Uterine smooth muscle cell (primary cell): ENCODE data around the gene KPNA5. TPM values are rescaled to one million over a fixed set of nuclear protein-coding genes. Genes with fewer than 3 reads are reported as not detected.

Source experiments
- total RNA-seq: library from RNA; depleted of rRNA; stranded (reverse); fragments of >200 nt; gene quantifications from 2 replicates; pipeline ENCODE4 v1.2.3, GENCODE V29; 2014

Gene KPNA5
- 12.4 and 15.6 TPM in 2 replicates for total RNA-seq

DNA sequence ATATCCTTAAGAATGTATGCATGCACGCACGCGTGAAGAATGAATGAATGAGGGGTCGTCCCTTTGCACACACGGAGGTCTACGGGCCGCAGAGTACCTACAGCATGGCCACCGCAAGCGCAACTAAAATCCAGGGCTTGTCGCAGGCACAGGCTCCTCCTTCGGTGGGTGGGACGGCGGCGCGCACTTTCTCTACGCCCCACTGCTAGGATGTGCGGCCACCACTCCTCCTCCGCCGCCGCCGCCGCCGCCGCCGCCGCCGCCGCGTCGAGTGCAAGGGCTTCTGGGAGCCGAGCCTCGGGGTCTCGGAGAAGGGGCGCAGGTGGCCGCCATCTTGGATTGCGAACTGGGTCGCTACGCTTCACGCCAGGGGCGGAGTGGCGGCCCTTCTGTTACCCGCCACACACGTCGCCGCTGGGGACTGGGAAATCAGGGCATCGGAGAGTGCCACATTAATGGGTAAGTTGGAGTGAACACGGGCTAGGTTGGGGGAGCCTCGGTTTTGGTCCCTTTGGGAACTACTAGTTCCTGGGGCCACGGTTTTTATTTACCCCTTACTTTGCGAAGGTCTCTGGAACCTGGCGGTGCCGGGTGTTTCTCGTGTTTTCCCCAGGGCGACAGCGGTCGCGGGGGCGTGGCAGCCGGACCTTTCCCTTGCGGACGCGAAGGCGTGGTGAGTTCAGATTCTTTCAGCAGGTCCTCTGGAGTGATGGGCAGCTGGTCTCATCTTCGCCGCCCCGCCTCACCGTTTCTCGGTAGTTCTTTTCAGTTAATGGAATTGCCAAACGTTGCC is at the start of gene KPNA5:
TSS of gene KPNA5 (plus strand) at position 332 of the 793 bp plus-strand sequence. CDS start at position 456, 124 bp downstream.

DNA sequence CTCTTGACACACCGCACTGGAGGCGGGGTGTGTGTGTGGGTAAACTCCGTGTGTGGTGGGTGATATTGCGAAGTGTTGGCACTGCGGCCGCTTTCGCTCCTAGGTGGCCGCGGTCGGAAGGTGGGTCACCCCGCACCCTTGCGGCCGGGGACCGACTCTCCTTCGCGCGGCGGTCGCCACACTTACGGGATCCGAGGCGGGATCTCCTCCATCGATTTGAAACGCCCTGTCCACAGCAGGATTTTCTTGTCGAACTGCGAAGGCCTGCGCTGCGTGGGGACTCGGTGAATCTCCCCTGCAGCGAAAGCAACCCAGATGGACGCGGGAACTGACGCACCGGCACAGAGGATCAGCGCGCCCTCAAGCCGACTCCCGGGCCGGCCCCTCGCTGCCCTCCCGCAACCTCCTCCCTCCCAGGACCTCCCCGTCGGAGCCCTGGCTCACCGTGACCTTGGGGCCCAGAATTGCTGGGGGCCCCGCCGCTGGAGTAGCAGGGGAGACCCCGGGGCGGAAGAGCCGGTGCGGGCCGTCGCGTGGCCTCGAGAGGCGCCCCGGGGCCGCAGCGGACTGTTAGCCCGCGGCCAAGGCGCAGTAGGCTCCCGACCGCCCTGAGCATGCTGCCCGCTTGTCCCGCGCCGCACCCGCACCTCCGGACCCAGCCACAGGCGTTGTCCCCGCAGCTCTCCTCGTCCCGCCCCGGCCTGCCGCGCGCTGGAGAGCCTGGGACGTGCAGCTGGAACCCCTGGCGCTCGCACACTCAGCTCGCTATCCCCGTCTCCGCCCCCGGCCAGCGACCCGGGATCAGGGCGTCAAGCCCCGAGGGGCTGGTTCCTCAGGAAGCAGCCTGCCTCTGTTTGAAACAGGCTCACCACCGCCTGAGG is 84.2 kb downstream of the KPNA5 start, which contains the start of gene FAM162B:
TSS of gene FAM162B (minus strand) at position 759 of the 881 bp plus-strand sequence. CDS start at position 616, 143 bp downstream.

Other genes starting within 250 kb of the KPNA5 start
- gene CALHM6, start 219.8 kb upstream of the KPNA5 start, total RNA-seq, result 0.62 and 0.89 TPM in 2 replicates
- gene CALHM5, start 169.6 kb upstream of the KPNA5 start, total RNA-seq, result 1.00 and 3.0 TPM in 2 replicates
- gene TRAPPC3L, start 135.5 kb upstream of the KPNA5 start, total RNA-seq, result not detected in 2 replicates
- gene CALHM4, start 127.5 kb upstream of the KPNA5 start, total RNA-seq, result not detected in 2 replicates
- gene RWDD1, start 109.7 kb upstream of the KPNA5 start, total RNA-seq, result 27.0 and 27.4 TPM in 2 replicates
- gene RSPH4A, start 64.7 kb upstream of the KPNA5 start, total RNA-seq, result 0.11 and 0.12 TPM in 2 replicates
- gene ZUP1, start 12.4 kb upstream of the KPNA5 start, total RNA-seq, result 16.0 and 20.0 TPM in 2 replicates
- 6.5 and 14.1 TPM in 2 replicates for gene FAM162B, start 84.5 kb downstream of the KPNA5 start, total RNA-seq
- gene GPRC6A, start 147.9 kb downstream of the KPNA5 start, total RNA-seq, result not detected in 2 replicates
- under 0.01 TPM in 1 of 2 replicates, not detected in the other for gene RFX6, start 196.0 kb downstream of the KPNA5 start, total RNA-seq